ENCODE data around the gene AFMID.

DNA sequence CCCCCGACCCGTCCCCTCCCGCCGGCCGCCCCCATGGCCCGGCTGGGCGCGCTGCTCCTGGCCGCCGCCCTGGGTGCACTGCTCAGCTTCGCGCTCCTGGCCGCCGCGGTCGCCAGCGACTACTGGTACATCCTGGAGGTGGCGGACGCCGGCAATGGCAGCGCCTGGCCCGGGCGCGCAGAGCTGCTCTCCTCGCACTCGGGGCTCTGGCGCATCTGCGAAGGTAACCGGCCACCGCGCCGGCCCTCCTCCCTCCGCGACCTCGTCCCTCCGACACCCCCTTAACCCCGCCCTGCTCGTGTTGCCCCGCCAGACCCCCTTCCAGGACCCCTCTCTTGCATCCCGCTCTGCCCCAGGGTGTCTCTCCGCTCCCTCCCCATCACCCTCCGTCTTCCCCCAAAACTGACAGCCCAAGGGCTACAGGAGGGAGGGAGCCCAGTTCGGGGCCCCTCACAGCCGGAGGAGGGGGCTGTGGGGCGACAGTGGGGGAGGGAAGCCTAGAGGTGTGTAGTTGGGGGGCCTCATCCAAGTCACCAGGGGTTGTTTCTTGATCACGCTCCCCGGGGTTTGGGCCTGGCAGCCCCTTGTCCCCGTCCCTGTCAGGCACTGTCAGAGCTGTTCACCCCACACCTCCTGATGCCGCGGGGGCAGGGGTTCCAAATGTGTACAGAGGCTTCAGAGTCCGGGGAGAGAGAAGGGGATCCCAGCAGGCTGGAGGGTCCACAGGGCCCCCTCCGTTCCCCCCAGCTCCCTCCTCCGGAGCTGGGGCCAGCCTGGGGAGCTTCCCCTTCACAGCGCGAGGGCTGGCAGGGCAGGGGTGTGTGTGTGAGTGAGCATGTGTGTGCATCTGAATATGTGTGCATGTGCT lies 45.1 kb downstream of the AFMID start:
- TF ChIP-seq CTCF (conservative IDR thresholded peaks at IDR 0.05; ENCODE audit: low read length) (no peak), EZH2phosphoT487 (IDR thresholded peaks at IDR 0.05; ENCODE audit: borderline replicate concordance) (no peak)
